CD14-positive monocyte (primary cell): ENCODE results near the gene MYL3. TPM values are rescaled to one million over a fixed set of nuclear protein-coding genes. Genes with fewer than 3 reads are reported as not detected.
A peak's percentile ranks its signal among the peaks of the same experiment; 100 is the strongest.
"Not testable (repeated sequence)": the region's sequence is repeated elsewhere in the genome, so short reads cannot be mapped to it uniquely, and the experiment has no call there.

Source experiments
- DNase-seq, 3 donors: peaks; one replicate each; pipeline ENCODE4 v3.0.0-alpha.2; 2011 to 2022
- H2AFZ ChIP-seq: 2 replicates; pipeline ENCODE4 v1.6.0; 2012; ENCODE audit warnings: mild to moderate bottlenecking, low read depth, low read length, inconsistent platforms; ENCODE audit not compliant: insufficient read depth, poor library complexity, severe bottlenecking
- H3K27ac ChIP-seq, 2 donors: 1 replicate in 1 of 2; 2 replicates in 1 of 2; pipeline ENCODE4 v1.5.1; 2012 to 2013; ENCODE audit warnings: low read length in 2 of 2, control low read depth in 1 of 2, inconsistent platforms in 1 of 2, low read depth in 1 of 2, mild to moderate bottlenecking in 1 of 2
- H3K27me3 ChIP-seq, 2 donors: one replicate each; pipeline versions ENCODE4 v1.6.0 to v1.6.1; 2011 to 2013; ENCODE audit warnings: low read length in 2 of 2; ENCODE audit not compliant: control insufficient read depth in 2 of 2, insufficient read depth in 2 of 2
- H3K36me3 ChIP-seq, 2 donors: replicated peaks in 1 of 2; 1 replicate in 1 of 2; 2 replicates in 1 of 2; pipeline versions ENCODE4 v1.5.1 to v1.6.1; 2012 to 2013; ENCODE audit warnings: low read length in 2 of 2, control low read depth in 1 of 2, inconsistent platforms in 1 of 2, mild to moderate bottlenecking in 1 of 2; ENCODE audit not compliant: insufficient read depth in 2 of 2, control insufficient read depth in 1 of 2
- H3K4me1 ChIP-seq, 2 donors: 1 replicate in 1 of 2; 2 replicates in 1 of 2; pipeline versions ENCODE4 v1.5.1 to v1.6.1; 2012 to 2013; ENCODE audit warnings: low read length in 2 of 2, control low read depth in 1 of 2, inconsistent platforms in 1 of 2, mild to moderate bottlenecking in 1 of 2, moderate library complexity in 1 of 2; ENCODE audit not compliant: insufficient read depth in 2 of 2, control insufficient read depth in 1 of 2
- H3K4me2 ChIP-seq: replicated peaks from 2 replicates; pipeline ENCODE3; 2012; ENCODE audit warnings: low read length, moderate library complexity, mild to moderate bottlenecking; ENCODE audit not compliant: poor library complexity, severe bottlenecking; ENCODE audit errors: extremely low read depth
- H3K4me3 ChIP-seq, 3 experiments: fragments of 200-600 bp in 1 of 3; sonication (generic) in 1 of 3; replicated peaks in 1 of 3; 1 replicate in 2 of 3; 2 replicates in 1 of 3; pipeline ENCODE4 v1.5.1; 2011 to 2013; ENCODE audit warnings: low read length in 3 of 3, mild to moderate bottlenecking in 3 of 3, control low read depth in 2 of 3, low read depth in 2 of 3, inconsistent platforms in 1 of 3, moderate library complexity in 1 of 3
- H3K79me2 ChIP-seq: 2 replicates; pipeline ENCODE4 v1.6.0; 2012; ENCODE audit warnings: mild to moderate bottlenecking, control low read depth, inconsistent platforms, low read length, moderate library complexity; ENCODE audit not compliant: insufficient read depth
- H3K9ac ChIP-seq: 2 replicates; pipeline ENCODE4 v1.6.0; 2017; ENCODE audit warnings: low read length, mild to moderate bottlenecking; ENCODE audit not compliant: insufficient read depth, poor library complexity, severe bottlenecking
- H3K9me3 ChIP-seq, 2 donors: replicated peaks in 1 of 2; 1 replicate in 1 of 2; 2 replicates in 1 of 2; pipeline versions ENCODE4 v1.5.1 to v1.6.1; 2012 to 2013; ENCODE audit warnings: low read length in 2 of 2, control low read depth in 1 of 2; ENCODE audit not compliant: control insufficient read depth in 1 of 2, insufficient read depth in 1 of 2
- H4K20me1 ChIP-seq: 2 replicates; pipeline ENCODE4 v1.6.0; 2012; ENCODE audit warnings: mild to moderate bottlenecking, low read length, control low read depth, moderate library complexity; ENCODE audit not compliant: insufficient read depth
- H3K27ac Mint-ChIP-seq, 7 donors: one replicate each; pipeline ENCODE4 v1.8.0; 2020; ENCODE audit warnings: mild to moderate bottlenecking in 7 of 7, mixed read lengths in 7 of 7, moderate library complexity in 6 of 7, inconsistent platforms in 2 of 7
- H3K27me3 Mint-ChIP-seq, 3 donors: one replicate each; pipeline ENCODE4 v1.8.0; 2021 to 2022; ENCODE audit warnings: low read depth in 3 of 3, mild to moderate bottlenecking in 3 of 3, mixed read lengths in 3 of 3, moderate library complexity in 3 of 3, inconsistent platforms in 1 of 3
- H3K36me3 Mint-ChIP-seq, 2 donors: one replicate each; pipeline ENCODE4 v1.8.0; 2020; ENCODE audit warnings: mixed read lengths in 2 of 2, inconsistent platforms in 1 of 2, mild to moderate bottlenecking in 1 of 2
- H3K4me1 Mint-ChIP-seq: one replicate; pipeline ENCODE4 v1.8.0; 2020; ENCODE audit warnings: mild to moderate bottlenecking, mixed read lengths
- H3K4me3 Mint-ChIP-seq, 2 donors: one replicate each; pipeline ENCODE4 v1.8.0; 2020; ENCODE audit warnings: mild to moderate bottlenecking in 2 of 2, mixed read lengths in 2 of 2, moderate library complexity in 1 of 2
- H3K9me3 Mint-ChIP-seq, 7 donors: one replicate each; pipeline ENCODE4 v1.8.0; 2020 to 2022; ENCODE audit warnings: mixed read lengths in 7 of 7, mild to moderate bottlenecking in 6 of 7, moderate library complexity in 6 of 7, inconsistent platforms in 2 of 7
- WGBS: methylation state at CpG from one replicate; pipeline ENCODE4 v1.1.5; 2013; ENCODE audit warnings: missing lambda C conversion rate; ENCODE audit not compliant: insufficient coverage; 5-methylcytosine and 5-hydroxymethylcytosine counted together
- intact Hi-C, 2 donors: fragments of 100-400 bp; cut with micrococcal nuclease; formaldehyde crosslinking; loops; one replicate each; pipeline versions ENCODE4 v1.15.0 to v1.15.1; 2023
- polyA minus RNA-seq: library from RNA; depleted of rRNA, polyadenylated mRNA; stranded (reverse); fragments of >200 nt; gene quantifications from 2 replicates; pipeline ENCODE4 v1.2.3, GENCODE V29; 2012
- polyA plus RNA-seq, 3 donors: library from polyadenylated mRNA; depleted of rRNA in 1 of 3; unstranded in 2 of 3; stranded (reverse) in 1 of 3; fragments of 300-500 nt in 2 of 3; fragments of >200 nt in 1 of 3; fragmentation: Illumina TruSeq in 2 of 3; gene quantifications; 1 replicate in 2 of 3; 2 replicates in 1 of 3; pipeline ENCODE4 v1.2.3, GENCODE V29; 2012 to 2021
- total RNA-seq, 12 experiments: library from RNA in 1 of 12; stranded (reverse) in 1 of 12; fragments of 120-200 nt in 1 of 12; gene quantifications; one replicate each; pipeline ENCODE4 v1.2.4 and lab custom pipeline; 2013 to 2026; ENCODE audit warnings: mixed read lengths in 6 of 12, inconsistent platforms in 1 of 12
- TF ChIP-seq, protein P1 (sequence below): fragments of 200-600 bp; IDR thresholded peaks from one replicate; pipeline ENCODE4 v1.8.0; 2022; ENCODE audit warnings: antibody characterized with exemption, mild to moderate bottlenecking

MYL3 gene
- not detected for total RNA-seq (2013)
- not detected for polyA plus RNA-seq
- polyA minus RNA-seq: not detected in 2 replicates
- 0 to 0.45 (median 0) reads per million in 11 experiments for total RNA-seq (lab: John Stamatoyannopoulos, UW)

DNA sequence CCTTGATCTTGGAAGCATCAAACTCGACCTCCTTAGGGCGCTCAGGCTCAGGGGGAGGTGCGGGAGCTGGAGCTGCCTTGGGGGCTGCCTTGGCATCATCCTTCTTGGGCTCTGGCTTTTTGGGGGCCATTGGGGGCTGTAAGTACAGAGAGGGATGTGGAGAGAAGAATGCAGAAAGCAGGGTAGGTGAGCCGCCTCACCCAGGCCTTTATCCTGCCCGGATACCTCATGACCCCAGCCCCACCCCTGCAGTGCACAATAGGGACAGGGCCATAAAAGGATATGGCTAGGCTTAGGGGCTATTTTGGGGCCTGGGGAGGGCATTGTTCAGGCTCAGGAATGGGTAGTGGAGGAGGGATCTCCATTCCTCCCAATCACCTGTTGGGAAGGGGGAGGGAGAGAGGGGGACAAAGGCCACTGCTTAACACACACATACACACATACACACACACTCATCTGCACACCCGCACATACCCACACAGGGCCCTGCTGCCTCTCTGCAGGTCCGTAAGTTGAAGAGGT lies at the start of gene MYL3:
MYL3 (minus strand) TSS at position 184 of the 522 bp plus-strand sequence; CDS start at position 130, 54 bp downstream.
- Mint-ChIP-seq H3K27ac (peak within 1 kb of the TSS in 1 of 7 donors; percentile 32), H3K9me3 (no peaks in the 10 kb centered on the region), H3K4me3 (no peak within 1 kb of the TSS), H3K4me1 (peaks cover 18% of the 10 kb centered on the region), H3K36me3 (no peaks in the 10 kb centered on the region), H3K27me3 (peaks cover 4 to 8% (median 5%) of the 10 kb centered on the region in 3 donors)
- Histone ChIP-seq H3K9ac (no peak within 1 kb of the TSS), H3K4me2 (no peak within 1 kb of the TSS), H3K36me3 (no peaks in the 10 kb centered on the region), H3K9me3 (no peaks in the 10 kb centered on the region), H2AFZ (no peak within 1 kb of the TSS), H3K79me2 (no peaks in the 10 kb centered on the region), H3K4me1 (peaks cover 14 to 16% of the 10 kb centered on the region in 2 donors), H3K27me3 (no peaks in the 10 kb centered on the region), H3K27ac (no peak within 1 kb of the TSS), H3K4me3 (no peak within 1 kb of the TSS), H4K20me1 (no peaks in the 10 kb centered on the region)
- 100% methylated on average over 1 of the region's 7 CpGs for WGBS
- TF ChIP-seq, protein P1, sequence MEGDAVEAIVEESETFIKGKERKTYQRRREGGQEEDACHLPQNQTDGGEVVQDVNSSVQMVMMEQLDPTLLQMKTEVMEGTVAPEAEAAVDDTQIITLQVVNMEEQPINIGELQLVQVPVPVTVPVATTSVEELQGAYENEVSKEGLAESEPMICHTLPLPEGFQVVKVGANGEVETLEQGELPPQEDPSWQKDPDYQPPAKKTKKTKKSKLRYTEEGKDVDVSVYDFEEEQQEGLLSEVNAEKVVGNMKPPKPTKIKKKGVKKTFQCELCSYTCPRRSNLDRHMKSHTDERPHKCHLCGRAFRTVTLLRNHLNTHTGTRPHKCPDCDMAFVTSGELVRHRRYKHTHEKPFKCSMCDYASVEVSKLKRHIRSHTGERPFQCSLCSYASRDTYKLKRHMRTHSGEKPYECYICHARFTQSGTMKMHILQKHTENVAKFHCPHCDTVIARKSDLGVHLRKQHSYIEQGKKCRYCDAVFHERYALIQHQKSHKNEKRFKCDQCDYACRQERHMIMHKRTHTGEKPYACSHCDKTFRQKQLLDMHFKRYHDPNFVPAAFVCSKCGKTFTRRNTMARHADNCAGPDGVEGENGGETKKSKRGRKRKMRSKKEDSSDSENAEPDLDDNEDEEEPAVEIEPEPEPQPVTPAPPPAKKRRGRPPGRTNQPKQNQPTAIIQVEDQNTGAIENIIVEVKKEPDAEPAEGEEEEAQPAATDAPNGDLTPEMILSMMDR: no peak
- no peak for DNase-seq
- intact Hi-C loops: loop anchor here in 1 of 2 donors (10.0 kb wide), 1 partner anchor 451 kb away; no protein-coding TSS in a partner anchor

DNA sequence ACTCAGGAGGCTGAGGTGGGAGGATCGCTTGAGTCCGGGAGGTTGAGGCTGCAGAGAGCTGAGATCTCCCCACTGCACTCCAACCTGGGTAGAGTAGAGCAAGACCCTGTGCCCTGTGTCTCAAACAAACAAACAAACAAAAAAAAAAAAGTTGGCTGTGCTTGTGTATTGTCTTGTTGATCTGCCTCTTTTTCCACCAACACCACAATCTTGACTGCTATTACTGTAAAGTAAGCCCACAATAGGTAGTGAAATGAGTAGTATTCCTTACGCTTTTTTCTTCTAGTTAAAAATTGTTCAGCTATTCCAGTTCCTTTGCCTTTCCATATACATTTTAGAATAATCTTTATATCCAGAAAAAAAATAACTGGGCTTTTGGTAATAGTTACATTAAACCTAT lies 49.7 kb upstream of the MYL3 start:
- H3K27ac ChIP-seq: no peak overlapping the region
- DNase-seq: no peak
- Mint-ChIP-seq H3K27ac (no peak overlapping the region), H3K36me3 (peaks cover 31 to 38% of the 10 kb centered on the region in 2 donors), H3K9me3 (peaks cover 0 to 5% (median 0%) of the 10 kb centered on the region in 7 donors), H3K27me3 (peaks cover 0 to 4% (median 1%) of the 10 kb centered on the region in 3 donors), H3K4me3 (no peak overlapping the region), H3K4me1 (peaks cover 8% of the 10 kb centered on the region)
- H3K4me2 ChIP-seq: no peak overlapping the region
- H4K20me1 ChIP-seq: no peaks in the 10 kb centered on the region
- no peak overlapping the region for H3K4me3 ChIP-seq
- intact Hi-C loops: no loop called here
- peaks cover 5 to 12% of the 10 kb centered on the region in 2 donors for H3K4me1 ChIP-seq
- H2AFZ ChIP-seq: no peak overlapping the region
- no peak overlapping the region for H3K9ac ChIP-seq
- peaks cover 0 to 3% of the 10 kb centered on the region in 2 donors for H3K27me3 ChIP-seq
- no peaks in the 10 kb centered on the region for H3K79me2 ChIP-seq
- H3K9me3 ChIP-seq: peaks cover 0 to 2% of the 10 kb centered on the region in 2 donors
- TF ChIP-seq, protein P1: no peak
- peaks cover 11 to 35% of the 10 kb centered on the region in 2 donors for H3K36me3 ChIP-seq
- WGBS: no CpG with 5 or more reads among the region's 3 CpGs

- H3K9me3 ChIP-seq, H3K9ac ChIP-seq, H3K79me2 ChIP-seq, DNase-seq, H3K9me3 Mint-ChIP-seq, H3K4me1 Mint-ChIP-seq, intact Hi-C loops, H3K27ac Mint-ChIP-seq, H3K4me3 ChIP-seq, H3K27ac ChIP-seq, H3K27me3 Mint-ChIP-seq, H3K4me2 ChIP-seq, H3K27me3 ChIP-seq, H3K4me3 Mint-ChIP-seq, H2AFZ ChIP-seq, H4K20me1 ChIP-seq: not testable (repeated sequence)
- H3K36me3 Mint-ChIP-seq: peaks cover 13 to 19% of the 10 kb centered on the region in 2 donors
- H3K4me1 ChIP-seq: peaks cover 5 to 12% of the 10 kb centered on the region in 2 donors
- WGBS: 97% methylated on average over 5 of the region's 10 CpGs
- peaks cover 0 to 15% of the 10 kb centered on the region in 2 donors for H3K36me3 ChIP-seq
Measured at GRCh38 chr3:46910914-46911313, 47.7 kb upstream of the MYL3 start.
